ENCODE results near the gene GPBP1. TPM values are rescaled to one million over a fixed set of nuclear protein-coding genes. Genes with fewer than 3 reads are reported as not detected.
"Not testable (repeated sequence)": the region's sequence is repeated elsewhere in the genome, so short reads cannot be mapped to it uniquely, and the experiment has no call there.

The GPBP1 gene
- total RNA-seq, 1 donor from 2014 or later = 71.0 TPM

DNA sequence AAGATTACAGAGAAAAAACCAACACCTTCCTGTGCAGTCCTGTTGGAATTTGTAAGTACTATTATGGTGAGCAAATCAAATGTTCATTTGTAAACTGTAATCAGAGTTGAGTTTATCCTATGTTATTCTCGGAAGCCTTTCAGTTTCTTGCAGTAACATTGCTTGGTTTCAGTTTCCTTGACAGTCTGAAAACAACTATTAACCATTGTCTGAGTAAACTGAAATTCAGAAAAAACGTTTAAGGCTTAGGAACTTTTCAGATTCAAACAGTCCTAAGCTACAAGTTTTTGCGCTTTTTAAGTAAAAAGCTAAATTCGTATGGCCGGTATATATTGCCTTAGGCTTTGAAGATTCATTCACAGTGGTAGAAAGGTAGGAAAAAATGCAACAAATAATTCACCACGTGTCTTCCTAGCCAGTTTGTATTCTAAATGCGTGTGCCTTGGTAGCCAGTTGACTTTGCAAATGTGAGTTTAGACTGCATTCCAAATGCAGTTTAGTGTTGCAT lies 2.5 kb downstream of the GPBP1 start:
- no peaks in the 10 kb centered on the region for H3K9me3 ChIP-seq (ENCODE audit: control insufficient read depth in 3 of 3, low read length in 3 of 3)
- peaks cover 18 to 44% (median 28%) of the 10 kb centered on the region in 3 donors for H3K4me1 ChIP-seq (ENCODE audit: control insufficient read depth in 3 of 3, insufficient read depth in 3 of 3, low read length in 3 of 3)
- peak overlapping the region; percentile 100 for H3K27ac ChIP-seq (ENCODE audit: low read depth, low read length)
- H3K36me3 ChIP-seq (ENCODE audit: control insufficient read depth in 3 of 3, insufficient read depth in 3 of 3, low read length in 3 of 3) = peaks cover 0 to 3% (median 0%) of the 10 kb centered on the region in 3 donors
- H3K27me3 ChIP-seq (ENCODE audit: control insufficient read depth in 3 of 3, insufficient read depth in 3 of 3, low read length in 3 of 3) = no peaks in the 10 kb centered on the region
- peak overlapping the region; percentile 98 to 100 (median 100) for H3K9ac ChIP-seq (ENCODE audit: low read depth in 1 of 3, low read length in 3 of 3)
- peak overlapping the region; percentile 95 to 96 (median 96) for H3K4me3 ChIP-seq (ENCODE audit: low read length in 3 of 3)

DNA sequence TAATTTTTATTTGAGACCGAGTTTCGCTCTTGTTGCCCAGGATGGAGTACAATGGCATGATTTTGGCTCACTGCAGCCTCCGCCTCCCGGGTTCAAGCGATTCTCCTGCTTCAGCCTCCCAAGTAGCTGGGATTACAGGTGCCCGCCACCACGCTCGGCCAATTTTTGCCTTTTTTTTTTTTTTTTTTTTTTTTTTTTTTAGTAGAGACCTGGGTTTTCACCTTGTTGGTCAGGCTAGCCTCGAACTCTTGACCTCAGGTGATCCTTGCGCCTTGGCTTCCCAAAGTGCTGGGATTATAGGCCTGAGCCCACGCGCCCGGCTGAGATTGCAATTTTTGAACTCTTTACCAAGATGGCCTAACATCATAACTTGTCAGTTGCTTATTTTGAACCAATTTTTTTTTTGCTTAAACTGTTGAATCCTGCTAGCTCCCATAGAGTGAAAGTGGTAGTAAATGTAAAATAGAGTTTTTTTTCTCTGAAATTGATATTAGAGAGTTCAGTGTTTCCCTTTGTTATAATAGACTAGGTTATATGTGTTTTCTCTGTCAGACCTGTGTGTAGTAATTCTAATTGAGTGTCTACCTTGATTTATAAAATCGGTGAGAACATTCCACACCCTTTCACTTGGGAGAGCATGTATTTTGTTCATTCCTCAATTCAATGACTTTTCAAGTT lies 3.8 kb downstream of the GPBP1 start:
- Histone ChIP-seq H3K4me3 (ENCODE audit: low read length in 3 of 3) (peak overlapping the region; percentile 2 to 96 (median 53)), H3K27ac (ENCODE audit: low read depth, low read length) (no peak overlapping the region), H3K4me1 (ENCODE audit: control insufficient read depth in 3 of 3, insufficient read depth in 3 of 3, low read length in 3 of 3) (peaks cover 19 to 40% (median 23%) of the 10 kb centered on the region in 3 donors), H3K27me3 (ENCODE audit: control insufficient read depth in 3 of 3, insufficient read depth in 3 of 3, low read length in 3 of 3) (no peaks in the 10 kb centered on the region), H3K9ac (ENCODE audit: low read depth in 1 of 3, low read length in 3 of 3) (peak overlapping the region in 2 of 3 donors; percentile 5 to 51), H3K36me3 (ENCODE audit: control insufficient read depth in 3 of 3, insufficient read depth in 3 of 3, low read length in 3 of 3) (peaks cover 0 to 3% (median 0%) of the 10 kb centered on the region in 3 donors), H3K9me3 (ENCODE audit: control insufficient read depth in 3 of 3, low read length in 3 of 3) (no peaks in the 10 kb centered on the region)

DNA sequence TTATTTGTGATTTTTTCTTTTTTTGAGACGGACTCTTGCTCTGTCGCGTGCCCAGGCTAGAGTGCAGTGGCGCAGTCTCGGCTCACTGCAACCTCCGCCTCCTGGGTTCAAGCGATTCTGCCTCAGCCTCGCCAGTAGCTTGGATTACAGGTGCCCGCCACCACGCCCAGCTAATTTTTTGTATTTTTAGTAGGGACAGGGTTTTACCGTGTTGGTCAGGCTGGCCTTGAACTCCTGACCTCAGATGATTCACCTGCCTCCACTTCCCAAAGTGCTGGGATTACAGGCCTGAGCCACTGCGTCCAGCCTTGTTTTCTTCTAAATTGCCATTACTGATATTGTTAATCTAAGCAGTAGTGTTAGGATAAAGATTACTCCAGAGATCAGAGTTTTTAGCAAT lies 4.4 kb downstream of the GPBP1 start:
- H3K27ac ChIP-seq (ENCODE audit: low read depth, low read length); H3K27me3 ChIP-seq (ENCODE audit: control insufficient read depth in 3 of 3, insufficient read depth in 3 of 3, low read length in 3 of 3); H3K36me3 ChIP-seq (ENCODE audit: control insufficient read depth in 3 of 3, insufficient read depth in 3 of 3, low read length in 3 of 3); H3K9me3 ChIP-seq (ENCODE audit: control insufficient read depth in 3 of 3, low read length in 3 of 3): not testable (repeated sequence)
- peaks cover 17 to 39% (median 21%) of the 10 kb centered on the region in 3 donors for H3K4me1 ChIP-seq (ENCODE audit: control insufficient read depth in 3 of 3, insufficient read depth in 3 of 3, low read length in 3 of 3)
- H3K9ac ChIP-seq (ENCODE audit: low read depth in 1 of 3, low read length in 3 of 3) = peak overlapping the region in 2 of 3 donors; percentile 15 to 51
- H3K4me3 ChIP-seq (ENCODE audit: low read length in 3 of 3) = peak overlapping the region; percentile 53 to 96 (median 57)

DNA sequence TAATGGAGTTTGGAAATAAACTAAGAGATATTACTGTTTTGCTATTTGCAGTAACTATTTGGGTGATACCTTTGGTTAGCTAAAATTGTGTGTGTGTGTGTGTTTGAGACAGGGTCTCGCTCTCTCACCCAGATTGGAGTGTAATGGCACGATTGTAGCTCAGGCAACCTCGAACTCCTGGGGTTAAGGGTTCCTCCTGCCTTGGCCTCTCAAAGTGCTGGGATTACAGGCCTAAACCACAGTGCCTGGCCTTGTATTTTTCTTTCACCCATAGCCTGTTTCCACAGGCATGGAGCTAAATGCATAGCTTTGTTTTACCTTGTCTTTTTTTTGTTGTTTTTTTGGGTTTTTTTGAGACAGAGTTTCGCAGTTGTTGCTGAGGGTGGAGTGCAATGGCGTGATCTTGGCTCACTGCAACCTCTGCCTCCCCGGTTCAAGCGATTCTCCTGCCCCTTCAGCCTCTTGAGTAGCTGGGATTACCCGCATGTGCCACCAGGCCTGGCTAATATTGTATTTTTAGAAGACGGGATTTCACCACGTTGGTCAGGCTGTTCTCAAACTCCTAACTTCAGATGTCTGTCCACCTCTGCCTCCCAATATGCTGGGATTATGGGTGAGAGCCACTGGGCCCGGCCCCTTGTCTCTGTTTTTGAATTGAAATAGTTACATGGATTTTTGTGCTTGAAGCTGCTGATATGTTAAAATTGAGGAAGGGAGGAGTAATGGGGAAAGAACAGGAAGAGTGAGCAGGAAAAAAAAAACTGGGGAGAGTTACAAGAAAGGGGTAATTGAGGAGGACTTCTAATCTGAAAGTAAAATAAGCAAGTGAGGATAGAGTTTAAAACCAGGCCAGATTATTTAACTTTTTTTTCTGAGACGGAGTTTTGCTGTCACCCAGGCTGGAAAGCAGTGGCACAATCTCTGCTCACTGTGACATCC lies 5.7 kb downstream of the GPBP1 start:
- Histone ChIP-seq H3K4me1 (ENCODE audit: control insufficient read depth in 3 of 3, insufficient read depth in 3 of 3, low read length in 3 of 3) (peaks cover 17 to 39% (median 24%) of the 10 kb centered on the region in 3 donors), H3K9ac (ENCODE audit: low read depth in 1 of 3, low read length in 3 of 3) (peak overlapping the region; percentile 4 to 60 (median 37)), H3K4me3 (ENCODE audit: low read length in 3 of 3) (peak overlapping the region; percentile 41 to 96 (median 59)), H3K27me3 (ENCODE audit: control insufficient read depth in 3 of 3, insufficient read depth in 3 of 3, low read length in 3 of 3) (no peaks in the 10 kb centered on the region), H3K27ac (ENCODE audit: low read depth, low read length) (peak overlapping the region; percentile 45), H3K9me3 (ENCODE audit: control insufficient read depth in 3 of 3, low read length in 3 of 3) (no peaks in the 10 kb centered on the region), H3K36me3 (ENCODE audit: control insufficient read depth in 3 of 3, insufficient read depth in 3 of 3, low read length in 3 of 3) (peaks cover 3 to 5% (median 5%) of the 10 kb centered on the region in 3 donors)

DNA sequence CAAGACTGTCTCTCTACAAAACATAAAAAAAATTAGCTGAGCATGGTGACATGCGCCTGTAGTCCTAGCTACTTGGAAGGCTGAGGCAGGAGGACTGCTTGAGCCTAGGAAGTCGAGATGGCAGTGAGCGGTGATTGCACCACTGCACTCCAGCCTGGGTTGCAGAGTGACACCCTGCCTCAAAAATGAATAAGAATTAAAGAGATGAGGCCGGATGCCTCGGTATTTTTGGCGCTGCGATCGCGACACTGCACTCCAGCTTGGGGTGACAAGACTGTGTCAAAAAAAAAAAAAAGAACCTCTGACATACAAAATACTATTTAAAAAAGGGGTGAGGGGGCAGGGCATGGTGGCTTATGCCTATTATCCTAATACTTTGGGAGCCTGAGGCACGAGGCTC lies 7.3 kb downstream of the GPBP1 start:
- no peak overlapping the region for H3K27ac ChIP-seq (ENCODE audit: low read depth, low read length)
- H3K27me3 ChIP-seq (ENCODE audit: control insufficient read depth in 3 of 3, insufficient read depth in 3 of 3, low read length in 3 of 3) = no peaks in the 10 kb centered on the region
- H3K4me3 ChIP-seq (ENCODE audit: low read length in 3 of 3) = no peak overlapping the region
- H3K4me1 ChIP-seq (ENCODE audit: control insufficient read depth in 3 of 3, insufficient read depth in 3 of 3, low read length in 3 of 3) = peaks cover 19 to 33% (median 24%) of the 10 kb centered on the region in 3 donors
- no peaks in the 10 kb centered on the region for H3K9me3 ChIP-seq (ENCODE audit: control insufficient read depth in 3 of 3, low read length in 3 of 3)
- peaks cover 3 to 5% (median 5%) of the 10 kb centered on the region in 3 donors for H3K36me3 ChIP-seq (ENCODE audit: control insufficient read depth in 3 of 3, insufficient read depth in 3 of 3, low read length in 3 of 3)
- no peak overlapping the region for H3K9ac ChIP-seq (ENCODE audit: low read depth in 1 of 3, low read length in 3 of 3)

DNA sequence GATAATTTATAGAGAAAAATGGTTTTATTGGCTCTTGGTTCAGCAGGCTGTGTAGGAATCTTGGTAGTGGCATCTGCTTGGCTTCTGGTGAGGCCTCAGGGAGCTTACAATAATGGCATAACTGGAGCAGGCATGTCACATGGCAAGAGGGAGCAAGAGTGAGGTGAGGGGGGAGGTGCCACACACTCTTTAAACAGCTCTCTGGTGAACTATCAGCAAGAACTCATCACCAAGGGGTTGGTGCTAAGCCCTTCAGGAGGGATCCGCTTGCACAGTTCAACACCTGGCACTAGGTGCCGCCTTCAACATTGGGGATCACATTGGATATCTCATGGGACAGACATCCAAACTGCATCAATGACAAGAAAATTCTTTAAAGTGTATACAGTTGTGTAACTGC lies 10.5 kb downstream of the GPBP1 start:
- Histone ChIP-seq H3K27ac (ENCODE audit: low read depth, low read length) (no peak overlapping the region), H3K4me1 (ENCODE audit: control insufficient read depth in 3 of 3, insufficient read depth in 3 of 3, low read length in 3 of 3) (peaks cover 22 to 31% (median 24%) of the 10 kb centered on the region in 3 donors), H3K27me3 (ENCODE audit: control insufficient read depth in 3 of 3, insufficient read depth in 3 of 3, low read length in 3 of 3) (no peaks in the 10 kb centered on the region), H3K4me3 (ENCODE audit: low read length in 3 of 3) (peak overlapping the region in 1 of 3 donors; percentile 48), H3K9me3 (ENCODE audit: control insufficient read depth in 3 of 3, low read length in 3 of 3) (no peaks in the 10 kb centered on the region), H3K36me3 (ENCODE audit: control insufficient read depth in 3 of 3, insufficient read depth in 3 of 3, low read length in 3 of 3) (peaks cover 3 to 5% (median 5%) of the 10 kb centered on the region in 3 donors), H3K9ac (ENCODE audit: low read depth in 1 of 3, low read length in 3 of 3) (no peak overlapping the region)

DNA sequence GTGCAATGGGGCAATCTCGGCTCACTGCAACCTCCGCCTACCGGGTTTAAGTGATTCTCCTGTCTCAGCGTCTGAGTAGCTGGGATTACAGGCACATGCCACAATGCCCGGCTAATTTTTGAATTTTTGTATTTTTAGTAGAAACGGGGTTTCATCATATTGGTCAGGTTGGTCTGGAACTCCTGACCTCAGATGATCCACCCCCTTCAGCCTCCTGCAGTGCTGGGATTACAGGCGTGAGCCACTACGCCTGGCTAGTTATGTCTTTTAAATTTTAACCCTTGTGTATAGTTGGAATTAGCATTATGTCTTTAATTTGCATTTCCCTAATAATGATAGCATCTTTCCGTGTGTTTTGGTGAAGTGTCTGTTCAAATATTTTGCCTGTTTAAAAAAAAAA lies 11.5 kb downstream of the GPBP1 start:
- H3K27ac ChIP-seq (ENCODE audit: low read depth, low read length) = no peak overlapping the region
- H3K27me3 ChIP-seq (ENCODE audit: control insufficient read depth in 3 of 3, insufficient read depth in 3 of 3, low read length in 3 of 3) = no peaks in the 10 kb centered on the region
- peaks cover 3 to 5% (median 5%) of the 10 kb centered on the region in 3 donors for H3K36me3 ChIP-seq (ENCODE audit: control insufficient read depth in 3 of 3, insufficient read depth in 3 of 3, low read length in 3 of 3)
- H3K4me3 ChIP-seq (ENCODE audit: low read length in 3 of 3) = no peak overlapping the region
- H3K9me3 ChIP-seq (ENCODE audit: control insufficient read depth in 3 of 3, low read length in 3 of 3) = no peaks in the 10 kb centered on the region
- H3K4me1 ChIP-seq (ENCODE audit: control insufficient read depth in 3 of 3, insufficient read depth in 3 of 3, low read length in 3 of 3) = peaks cover 17 to 30% (median 18%) of the 10 kb centered on the region in 3 donors
- H3K9ac ChIP-seq (ENCODE audit: low read depth in 1 of 3, low read length in 3 of 3) = no peak overlapping the region

DNA sequence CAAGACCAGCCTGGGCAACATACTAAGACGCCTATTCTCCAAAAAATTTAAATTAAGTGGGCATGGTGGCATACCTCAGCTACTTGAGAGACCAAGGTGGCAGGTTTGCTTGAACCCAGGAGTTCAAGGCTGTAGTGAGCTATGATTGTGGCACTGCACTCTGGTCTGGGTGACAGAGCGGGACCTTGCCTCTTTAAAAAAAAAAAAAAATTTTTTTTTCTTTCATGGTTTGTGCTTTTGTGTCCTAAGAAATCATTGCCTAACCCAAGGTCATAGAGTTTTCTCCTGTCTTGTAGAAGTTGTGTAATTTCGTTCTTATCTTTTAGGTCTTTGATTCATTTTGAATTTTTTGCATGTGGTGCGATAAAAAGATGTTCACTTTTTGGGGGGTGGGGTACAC lies 12.3 kb downstream of the GPBP1 start:
- H3K9me3 ChIP-seq (ENCODE audit: control insufficient read depth in 3 of 3, low read length in 3 of 3) = no peaks in the 10 kb centered on the region
- H3K36me3 ChIP-seq (ENCODE audit: control insufficient read depth in 3 of 3, insufficient read depth in 3 of 3, low read length in 3 of 3) = peaks cover 3 to 5% (median 5%) of the 10 kb centered on the region in 3 donors
- H3K27ac ChIP-seq (ENCODE audit: low read depth, low read length) = no peak overlapping the region
- H3K4me1 ChIP-seq (ENCODE audit: control insufficient read depth in 3 of 3, insufficient read depth in 3 of 3, low read length in 3 of 3) = peaks cover 16 to 30% (median 17%) of the 10 kb centered on the region in 3 donors
- H3K4me3 ChIP-seq (ENCODE audit: low read length in 3 of 3) = no peak overlapping the region
- no peaks in the 10 kb centered on the region for H3K27me3 ChIP-seq (ENCODE audit: control insufficient read depth in 3 of 3, insufficient read depth in 3 of 3, low read length in 3 of 3)
- no peak overlapping the region for H3K9ac ChIP-seq (ENCODE audit: low read depth in 1 of 3, low read length in 3 of 3)

DNA sequence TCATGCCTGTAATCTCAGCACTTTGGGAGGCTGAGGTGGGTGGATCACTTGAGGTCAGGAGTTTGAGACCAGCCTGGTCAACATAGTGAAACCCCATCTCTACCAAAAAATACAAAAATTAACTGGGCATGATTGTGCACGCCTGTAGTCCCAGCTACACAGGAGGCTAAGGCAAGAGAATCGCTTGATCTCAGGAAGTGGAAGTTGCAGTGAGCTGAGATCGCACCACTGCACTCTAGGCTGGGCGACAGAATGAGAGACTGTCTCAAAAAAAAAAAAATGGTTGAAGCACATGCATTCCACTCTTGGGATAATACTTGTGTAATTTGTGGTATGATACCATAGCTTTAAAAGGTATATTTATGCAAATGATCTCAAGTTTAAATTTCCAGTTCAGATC lies 14.1 kb downstream of the GPBP1 start:
- H3K36me3 ChIP-seq (ENCODE audit: control insufficient read depth in 3 of 3, insufficient read depth in 3 of 3, low read length in 3 of 3); H3K4me3 ChIP-seq (ENCODE audit: low read length in 3 of 3); H3K27me3 ChIP-seq (ENCODE audit: control insufficient read depth in 3 of 3, insufficient read depth in 3 of 3, low read length in 3 of 3); H3K27ac ChIP-seq (ENCODE audit: low read depth, low read length); H3K9me3 ChIP-seq (ENCODE audit: control insufficient read depth in 3 of 3, low read length in 3 of 3); H3K9ac ChIP-seq (ENCODE audit: low read depth in 1 of 3, low read length in 3 of 3): not testable (repeated sequence)
- H3K4me1 ChIP-seq (ENCODE audit: control insufficient read depth in 3 of 3, insufficient read depth in 3 of 3, low read length in 3 of 3) = peaks cover 15 to 30% (median 16%) of the 10 kb centered on the region in 3 donors
